A673 (cell line): ENCODE results near the gene SUMO2.

ENCODE experiments used
- EZH2 ChIP-seq: fragments of 200-600 bp; sonication (generic); IDR thresholded peaks from 2 replicates; pipeline ENCODE4 v1.6.1; 2017; ENCODE audit warnings: borderline replicate concordance, low read depth, mild to moderate bottlenecking, mixed read lengths, antibody characterized with exemption, low read length; ENCODE audit not compliant: poor library complexity, severe bottlenecking
- TF ChIP-seq, protein P1 (sequence below): fragments of 300-800, 200-600 bp; sonication (generic); conservative IDR thresholded peaks from 2 replicates; pipeline ENCODE4 v1.5.1; 2017; ENCODE audit warnings: low read depth, mild to moderate bottlenecking, antibody characterized with exemption, low read length, moderate library complexity, mixed read lengths

- TF ChIP-seq EZH2 = no peak
- TF ChIP-seq, protein P1, sequence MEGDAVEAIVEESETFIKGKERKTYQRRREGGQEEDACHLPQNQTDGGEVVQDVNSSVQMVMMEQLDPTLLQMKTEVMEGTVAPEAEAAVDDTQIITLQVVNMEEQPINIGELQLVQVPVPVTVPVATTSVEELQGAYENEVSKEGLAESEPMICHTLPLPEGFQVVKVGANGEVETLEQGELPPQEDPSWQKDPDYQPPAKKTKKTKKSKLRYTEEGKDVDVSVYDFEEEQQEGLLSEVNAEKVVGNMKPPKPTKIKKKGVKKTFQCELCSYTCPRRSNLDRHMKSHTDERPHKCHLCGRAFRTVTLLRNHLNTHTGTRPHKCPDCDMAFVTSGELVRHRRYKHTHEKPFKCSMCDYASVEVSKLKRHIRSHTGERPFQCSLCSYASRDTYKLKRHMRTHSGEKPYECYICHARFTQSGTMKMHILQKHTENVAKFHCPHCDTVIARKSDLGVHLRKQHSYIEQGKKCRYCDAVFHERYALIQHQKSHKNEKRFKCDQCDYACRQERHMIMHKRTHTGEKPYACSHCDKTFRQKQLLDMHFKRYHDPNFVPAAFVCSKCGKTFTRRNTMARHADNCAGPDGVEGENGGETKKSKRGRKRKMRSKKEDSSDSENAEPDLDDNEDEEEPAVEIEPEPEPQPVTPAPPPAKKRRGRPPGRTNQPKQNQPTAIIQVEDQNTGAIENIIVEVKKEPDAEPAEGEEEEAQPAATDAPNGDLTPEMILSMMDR = no peak
Measured at GRCh38 chr17:75183999-75184884, 1.5 kb upstream of the SUMO2 start.
